G401.6 (cell line): ENCODE data around the gene GSKIP.

Source experiments
- FAIRE-seq: peaks from 2 replicates; lab custom pipeline; 2012; peaks lifted over from hg19 to GRCh38; lab: Jason Lieb, UNC

GSKIP gene

DNA sequence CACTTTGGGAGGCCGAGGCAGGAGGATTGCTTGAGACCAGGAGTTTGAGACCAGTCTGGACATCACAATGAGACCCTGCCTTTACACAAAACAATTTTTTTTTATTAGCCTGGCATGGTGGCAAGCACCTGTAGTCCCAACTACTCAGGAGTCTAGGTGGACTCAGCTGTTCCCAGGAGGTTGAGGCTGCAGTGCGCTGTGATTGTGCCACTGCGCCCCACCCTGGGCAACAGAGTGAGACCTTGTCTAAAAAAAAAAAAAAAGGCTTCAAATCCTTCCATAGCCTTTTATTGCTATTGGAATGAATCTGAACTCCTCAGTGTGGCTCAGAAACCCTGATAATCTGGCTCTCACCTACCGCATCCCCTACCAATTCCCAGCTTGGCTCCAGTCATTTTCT, 54.7 kb downstream of the GSKIP start:
- no peak for FAIRE-seq

GRCh38 chr14:96421236-96421635, 57.9 kb downstream of the GSKIP start:
- no peak for FAIRE-seq

GRCh38 chr14:96422992-96423391, 59.7 kb downstream of the GSKIP start:
- no peak for FAIRE-seq

GRCh38 chr14:96423446-96424108, 60.3 kb downstream of the GSKIP start:
- FAIRE-seq = no peak

- peak; percentile 94 for FAIRE-seq
Observed at GRCh38 chr14:96424109-96424989, 61.0 kb downstream of the GSKIP start.

- no peak for FAIRE-seq
Observed at GRCh38 chr14:96434040-96434439, 70.7 kb downstream of the GSKIP start.
